Calu3 (cell line): Measurements from ENCODE around the gene TBC1D17. TPM values are rescaled to one million over a fixed set of nuclear protein-coding genes. Genes with fewer than 3 reads are reported as not detected.

Source experiments
- BruUV-seq: library from RNA; stranded (reverse); fragments of 400-500 nt; replicated peaks from 2 replicates; lab custom pipeline; 2021; lab: Mats Ljungman, UMichigan
- CTCF ChIA-PET: fragments of 300-600 bp; sonication (Branson Sonifier 250); formaldehyde crosslinking; loops from one replicate; lab custom pipeline; 2022; ENCODE audit warnings: antibody characterized with exemption; lab: Charles Lee
- DNase-seq: peaks from one replicate; pipeline ENCODE4 v3.0.0; 2022
- H3K27ac Mint-ChIP-seq: one replicate; pipeline ENCODE4 v1.8.0; 2022; ENCODE audit warnings: mixed read lengths; ENCODE audit not compliant: unreplicated experiment
- H3K27me3 Mint-ChIP-seq: one replicate; pipeline ENCODE4 v1.8.0; 2022; ENCODE audit warnings: mixed read lengths; ENCODE audit not compliant: unreplicated experiment
- H3K36me3 Mint-ChIP-seq: one replicate; pipeline ENCODE4 v1.8.0; 2022; ENCODE audit warnings: mild to moderate bottlenecking, moderate library complexity, mixed read lengths; ENCODE audit not compliant: insufficient read depth, unreplicated experiment
- H3K4me1 Mint-ChIP-seq: one replicate; pipeline ENCODE4 v1.8.0; 2022; ENCODE audit warnings: mild to moderate bottlenecking, low read depth, mixed read lengths; ENCODE audit not compliant: unreplicated experiment
- H3K4me3 Mint-ChIP-seq: one replicate; pipeline ENCODE4 v1.8.0; 2022; ENCODE audit warnings: mild to moderate bottlenecking, low read depth, moderate library complexity, mixed read lengths; ENCODE audit not compliant: unreplicated experiment
- H3K9me3 Mint-ChIP-seq: one replicate; pipeline ENCODE4 v1.8.0; 2022; ENCODE audit warnings: low read depth, mixed read lengths; ENCODE audit not compliant: unreplicated experiment
- intact Hi-C: fragments of 100-400 bp; cut with micrococcal nuclease; formaldehyde crosslinking; loops from one replicate; pipeline ENCODE4 v1.10.0; 2022; ENCODE audit not compliant: unreplicated experiment
- total RNA-seq: library from RNA; stranded (reverse); gene quantifications from 2 replicates; pipeline ENCODE4 v1.2.3, GENCODE V29; 2022
- TF ChIP-seq, protein P1 (sequence below): fragments of 200-600 bp; IDR thresholded peaks from one replicate; pipeline ENCODE4 v1.8.0; 2022; ENCODE audit warnings: antibody characterized with exemption; ENCODE audit not compliant: unreplicated experiment

The TBC1D17 gene
- total RNA-seq, 1 experiment from 2014 or later = 56.9 TPM

DNA sequence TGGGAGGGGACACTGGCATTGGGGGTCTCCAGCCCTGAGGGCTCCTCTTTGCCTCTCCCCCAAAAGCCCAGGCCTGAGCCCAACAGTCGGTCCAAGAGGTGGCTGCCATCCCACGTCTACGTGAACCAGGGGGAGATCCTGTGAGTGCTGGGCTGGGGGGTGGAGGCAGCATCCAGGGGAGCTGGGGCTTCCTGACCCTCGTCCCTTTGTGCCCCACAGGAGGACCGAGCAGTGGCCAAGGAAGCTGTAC lies 19.7 kb upstream of the TBC1D17 start:
- Mint-ChIP-seq H3K27me3 (no peaks in the 10 kb centered on the region), H3K27ac (peak overlapping the region; percentile 82), H3K9me3 (no peaks in the 10 kb centered on the region), H3K4me1 (peaks cover 2% of the 10 kb centered on the region), H3K36me3 (peaks cover 90% of the 10 kb centered on the region), H3K4me3 (peak overlapping the region; percentile 19)
- TF ChIP-seq, protein P1, sequence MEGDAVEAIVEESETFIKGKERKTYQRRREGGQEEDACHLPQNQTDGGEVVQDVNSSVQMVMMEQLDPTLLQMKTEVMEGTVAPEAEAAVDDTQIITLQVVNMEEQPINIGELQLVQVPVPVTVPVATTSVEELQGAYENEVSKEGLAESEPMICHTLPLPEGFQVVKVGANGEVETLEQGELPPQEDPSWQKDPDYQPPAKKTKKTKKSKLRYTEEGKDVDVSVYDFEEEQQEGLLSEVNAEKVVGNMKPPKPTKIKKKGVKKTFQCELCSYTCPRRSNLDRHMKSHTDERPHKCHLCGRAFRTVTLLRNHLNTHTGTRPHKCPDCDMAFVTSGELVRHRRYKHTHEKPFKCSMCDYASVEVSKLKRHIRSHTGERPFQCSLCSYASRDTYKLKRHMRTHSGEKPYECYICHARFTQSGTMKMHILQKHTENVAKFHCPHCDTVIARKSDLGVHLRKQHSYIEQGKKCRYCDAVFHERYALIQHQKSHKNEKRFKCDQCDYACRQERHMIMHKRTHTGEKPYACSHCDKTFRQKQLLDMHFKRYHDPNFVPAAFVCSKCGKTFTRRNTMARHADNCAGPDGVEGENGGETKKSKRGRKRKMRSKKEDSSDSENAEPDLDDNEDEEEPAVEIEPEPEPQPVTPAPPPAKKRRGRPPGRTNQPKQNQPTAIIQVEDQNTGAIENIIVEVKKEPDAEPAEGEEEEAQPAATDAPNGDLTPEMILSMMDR = no peak
- CTCF ChIA-PET = no interaction called here
- no TSS peak for BruUV-seq
- intact Hi-C loops = no loop called here
- DNase-seq = no peak

DNA sequence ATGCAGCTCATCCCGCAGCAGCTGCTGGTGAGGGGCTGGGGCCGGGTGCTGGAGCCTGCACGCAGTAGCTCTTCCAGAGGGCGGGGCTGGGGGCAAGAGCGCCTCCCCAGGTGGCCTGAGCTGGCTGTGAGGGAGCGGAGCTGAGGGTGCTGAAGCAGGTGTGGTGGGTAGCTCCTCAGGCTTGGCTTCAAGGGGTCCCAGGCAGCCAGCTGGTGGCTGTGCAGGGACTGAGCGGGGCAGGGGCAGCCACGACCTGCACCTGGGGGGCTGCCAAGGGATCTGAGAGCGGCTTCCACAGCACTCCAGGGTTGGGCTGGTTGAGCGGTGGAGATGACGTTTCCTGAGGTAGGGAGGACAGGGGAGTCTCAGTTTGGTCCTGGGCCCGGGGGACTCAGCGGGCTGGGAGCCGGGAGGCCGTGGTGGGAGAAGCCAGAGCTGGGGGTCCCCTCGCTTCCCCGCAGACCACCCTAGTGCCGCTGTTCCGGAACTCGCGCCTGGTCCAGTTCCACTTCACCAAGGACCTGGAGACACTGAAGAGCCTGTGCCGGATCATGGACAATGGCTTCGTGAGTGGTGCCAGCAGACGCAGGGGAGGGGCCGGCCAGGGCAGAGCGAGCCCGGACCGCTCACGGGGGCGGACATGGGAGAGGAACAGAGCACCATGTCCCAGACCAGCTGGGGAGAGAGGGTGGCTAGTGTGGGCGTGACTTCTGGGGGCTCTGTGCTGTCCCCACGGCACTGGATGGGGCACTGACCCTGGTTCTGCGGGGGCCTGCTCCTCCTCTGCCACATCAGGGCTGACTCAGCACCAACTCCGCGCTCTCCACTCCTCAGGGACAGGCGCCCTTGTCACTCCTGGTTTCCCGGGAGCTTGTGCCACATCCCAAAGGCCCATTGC lies 19.2 kb upstream of the TBC1D17 start:
- CTCF ChIA-PET = interaction anchor here (0.7 to 1.7 kb wide), 2 partner anchors 11 to 170 kb away, joined by 3 to 4 read pairs; no protein-coding TSS in a partner anchor
- DNase-seq = peak; percentile 28
- H3K27ac Mint-ChIP-seq = peak overlapping the region; percentile 82

DNA sequence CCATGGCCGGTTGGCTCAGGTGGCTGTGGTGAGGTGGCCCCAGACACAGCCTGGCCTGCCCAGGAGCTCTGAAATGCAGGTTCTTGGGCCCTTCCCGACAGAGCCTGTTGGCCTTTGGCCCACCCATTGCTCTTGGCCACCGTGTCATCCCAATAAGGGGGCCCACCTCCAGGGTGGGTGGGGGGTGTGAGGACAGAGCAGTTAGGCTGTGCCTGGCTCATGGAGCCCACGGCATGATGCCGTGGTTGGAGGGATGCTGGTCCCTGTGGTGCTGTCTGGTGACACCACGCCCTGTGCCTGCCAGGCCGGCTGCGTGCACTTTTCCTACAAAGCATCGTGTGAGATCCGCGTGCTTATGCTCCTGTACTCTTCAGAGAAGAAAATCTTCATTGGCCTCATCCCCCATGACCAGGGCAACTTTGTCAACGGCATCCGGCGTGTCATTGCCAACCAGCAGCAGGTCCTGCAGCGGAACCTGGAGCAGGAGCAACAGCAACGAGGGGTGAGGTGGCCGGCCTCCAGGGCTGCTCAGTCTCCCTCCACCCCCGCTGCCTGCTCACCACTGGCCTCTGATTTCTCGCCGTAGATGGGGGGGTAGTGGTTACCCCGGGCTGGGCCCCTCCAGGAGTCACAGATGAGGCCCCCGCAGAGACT lies 17.7 kb upstream of the TBC1D17 start:
- intact Hi-C loops = no loop called here
- CTCF ChIA-PET = interaction anchor here (1.7 kb wide), 1 partner anchor 9 kb away, joined by 4 read pairs; no protein-coding TSS in a partner anchor
- BruUV-seq = no TSS peak
- Mint-ChIP-seq H3K4me3 (no peak overlapping the region), H3K4me1 (peaks cover 15% of the 10 kb centered on the region), H3K27me3 (no peaks in the 10 kb centered on the region), H3K27ac (no peak overlapping the region), H3K9me3 (no peaks in the 10 kb centered on the region), H3K36me3 (peaks cover 72% of the 10 kb centered on the region)
- TF ChIP-seq, protein P1 = no peak
- DNase-seq = no peak

More for the DNA sequence above, 19.2 kb upstream of the TBC1D17 start:
- Mint-ChIP-seq H3K27me3 (no peaks in the 10 kb centered on the region), H3K4me1 (peaks cover 4% of the 10 kb centered on the region), H3K9me3 (no peaks in the 10 kb centered on the region), H3K4me3 (peak overlapping the region; percentile 19), H3K36me3 (peaks cover 87% of the 10 kb centered on the region)
- TF ChIP-seq, protein P1 = no peak
- BruUV-seq = no TSS peak
- intact Hi-C loops = no loop called here

DNA sequence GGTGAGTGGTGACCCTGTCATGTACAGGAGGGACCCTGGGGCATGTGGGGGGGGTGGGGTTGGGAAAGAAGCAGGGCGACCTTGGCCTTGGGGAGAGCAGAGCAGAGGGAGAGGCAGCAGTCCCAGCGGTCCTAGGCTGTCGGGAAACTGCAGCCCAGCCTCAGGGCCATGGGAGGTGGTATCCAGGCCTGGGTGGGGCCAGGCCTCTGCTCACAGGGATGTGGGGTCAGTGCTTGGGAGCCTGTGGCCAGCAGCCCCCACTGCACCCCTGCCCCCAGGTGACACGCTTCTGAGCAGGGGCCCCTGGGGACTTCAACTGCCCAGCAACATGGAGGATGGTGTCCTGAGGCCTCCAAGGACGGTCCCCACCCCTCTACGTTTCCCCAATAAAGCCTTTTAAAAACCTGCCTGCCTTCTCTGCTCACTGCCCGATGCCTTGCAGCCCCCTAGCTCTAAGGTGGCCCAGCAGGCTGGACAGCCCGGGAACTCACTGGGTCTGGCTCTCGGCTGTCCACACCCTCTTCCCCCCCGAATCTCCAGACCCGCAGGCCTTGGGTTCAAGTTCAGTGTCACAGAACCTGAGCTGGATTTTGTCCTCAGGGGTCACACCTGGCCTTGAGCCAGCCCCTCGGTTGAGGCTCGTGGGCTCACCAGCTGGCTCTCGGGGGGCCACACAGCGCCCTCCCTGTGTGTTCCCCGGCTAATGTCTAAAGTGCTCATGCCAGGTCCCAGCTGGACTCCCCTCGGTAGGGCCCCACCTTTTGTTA lies 17.0 kb upstream of the TBC1D17 start:
- no peaks in the 10 kb centered on the region for H3K9me3 Mint-ChIP-seq
- no peak overlapping the region for H3K27ac Mint-ChIP-seq
- CTCF ChIA-PET = no interaction called here
- peak overlapping the region; percentile 5 for H3K4me3 Mint-ChIP-seq
- H3K4me1 Mint-ChIP-seq = peaks cover 22% of the 10 kb centered on the region
- peaks cover 65% of the 10 kb centered on the region for H3K36me3 Mint-ChIP-seq
- H3K27me3 Mint-ChIP-seq = no peaks in the 10 kb centered on the region
- no TSS peak for BruUV-seq
- intact Hi-C loops = no loop called here
- DNase-seq = no peak
- TF ChIP-seq, protein P1 = no peak
